Measurements from ENCODE around the gene TPM4.

- TF ChIP-seq CTCF (IDR thresholded peaks at IDR 0.05) (no peak), POLR2A (IDR thresholded peaks at IDR 0.05) (no peak)
These were observed 11.6 kb downstream of the TPM4 start for GRCh38 chr19:16087940-16088339.
